ENCODE measurements around the gene PYGB.
"Not testable (repeated sequence)": the region's sequence is repeated elsewhere in the genome, so short reads cannot be mapped to it uniquely, and the experiment has no call there.

Gene PYGB

DNA sequence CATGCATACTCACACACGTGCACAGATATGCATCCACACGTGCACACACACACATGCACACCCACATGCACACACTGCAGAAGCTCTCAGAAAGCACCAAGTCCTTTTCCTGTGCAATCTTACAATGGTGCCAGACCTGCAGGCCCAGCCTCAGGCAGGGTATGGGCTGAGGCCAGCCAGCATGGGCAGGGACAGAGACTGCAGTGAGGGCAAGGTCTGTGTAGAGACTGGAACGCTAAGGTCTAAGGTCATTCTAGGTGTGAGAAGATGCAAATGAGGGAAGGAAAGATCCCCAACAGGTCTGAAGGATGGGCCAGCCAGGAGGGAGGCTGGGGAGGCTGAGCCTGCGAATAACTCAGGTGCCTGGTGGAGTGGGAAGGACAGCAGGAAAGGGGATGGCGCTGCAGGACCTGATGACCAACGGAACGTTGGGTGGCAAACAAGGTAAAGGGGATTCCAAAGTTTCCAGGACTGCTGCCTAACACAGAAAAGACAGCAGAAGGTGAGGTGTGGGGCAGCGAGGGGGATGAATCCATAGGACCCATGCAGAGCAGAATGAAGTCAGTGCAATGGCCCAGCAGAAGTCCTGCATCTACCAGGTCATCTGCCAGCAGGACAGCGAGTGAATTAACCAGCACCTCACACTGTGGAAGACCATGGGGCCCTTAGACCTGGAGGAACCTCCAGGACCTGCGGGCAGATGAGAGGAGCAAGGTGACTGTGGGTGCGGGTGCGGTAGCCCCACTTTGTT, 75.8 kb downstream of the PYGB start:
- TF ChIP-seq, protein P1, sequence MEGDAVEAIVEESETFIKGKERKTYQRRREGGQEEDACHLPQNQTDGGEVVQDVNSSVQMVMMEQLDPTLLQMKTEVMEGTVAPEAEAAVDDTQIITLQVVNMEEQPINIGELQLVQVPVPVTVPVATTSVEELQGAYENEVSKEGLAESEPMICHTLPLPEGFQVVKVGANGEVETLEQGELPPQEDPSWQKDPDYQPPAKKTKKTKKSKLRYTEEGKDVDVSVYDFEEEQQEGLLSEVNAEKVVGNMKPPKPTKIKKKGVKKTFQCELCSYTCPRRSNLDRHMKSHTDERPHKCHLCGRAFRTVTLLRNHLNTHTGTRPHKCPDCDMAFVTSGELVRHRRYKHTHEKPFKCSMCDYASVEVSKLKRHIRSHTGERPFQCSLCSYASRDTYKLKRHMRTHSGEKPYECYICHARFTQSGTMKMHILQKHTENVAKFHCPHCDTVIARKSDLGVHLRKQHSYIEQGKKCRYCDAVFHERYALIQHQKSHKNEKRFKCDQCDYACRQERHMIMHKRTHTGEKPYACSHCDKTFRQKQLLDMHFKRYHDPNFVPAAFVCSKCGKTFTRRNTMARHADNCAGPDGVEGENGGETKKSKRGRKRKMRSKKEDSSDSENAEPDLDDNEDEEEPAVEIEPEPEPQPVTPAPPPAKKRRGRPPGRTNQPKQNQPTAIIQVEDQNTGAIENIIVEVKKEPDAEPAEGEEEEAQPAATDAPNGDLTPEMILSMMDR (conservative IDR thresholded peaks at IDR 0.05; ENCODE audit: low read depth, low read length) = no peak
- DNase-seq (ENCODE audit: low read depth) = no peak

GRCh38 chr20:25324412-25324811, 76.5 kb downstream of the PYGB start:
- TF ChIP-seq, protein P1 (conservative IDR thresholded peaks at IDR 0.05; ENCODE audit: low read depth, low read length) = no peak
- H3K4me3 ChIP-seq (ENCODE audit: low read depth, low read length) = no peak overlapping the region
- DNase-seq (ENCODE audit: low read depth) = no peak

More for the DNA sequence above, 75.8 kb downstream of the PYGB start:
- no peak overlapping the region for H3K4me3 ChIP-seq (ENCODE audit: low read depth, low read length)

DNA sequence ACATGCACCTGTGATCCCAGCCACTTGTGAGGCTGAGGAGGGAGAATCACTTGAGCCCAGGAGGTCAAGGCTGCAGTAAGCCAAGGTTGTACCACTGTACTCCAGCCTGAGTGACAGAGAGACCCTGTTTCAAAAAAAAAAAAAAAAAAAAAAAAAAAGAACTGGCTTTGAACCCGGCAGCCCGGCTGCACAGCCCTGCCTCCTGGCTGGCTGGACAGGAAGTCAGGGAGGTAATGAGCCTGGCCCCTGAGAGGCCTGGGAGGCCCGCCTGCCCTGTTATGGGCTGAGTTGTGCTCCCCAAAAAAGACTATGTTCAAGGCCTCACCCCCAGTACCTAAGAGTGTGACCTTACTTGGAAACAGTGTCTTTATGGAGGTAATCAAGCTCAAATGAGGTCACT, 77.2 kb downstream of the PYGB start:
- DNase-seq (ENCODE audit: low read depth) = no peak
- no peak overlapping the region for H3K4me3 ChIP-seq (ENCODE audit: low read depth, low read length)
- TF ChIP-seq, protein P1 (conservative IDR thresholded peaks at IDR 0.05; ENCODE audit: low read depth, low read length) = no peak

GRCh38 chr20:25325997-25326396, 78.1 kb downstream of the PYGB start:
- no peak overlapping the region for H3K4me3 ChIP-seq (ENCODE audit: low read depth, low read length)
- DNase-seq (ENCODE audit: low read depth) = no peak
- TF ChIP-seq, protein P1 (conservative IDR thresholded peaks at IDR 0.05; ENCODE audit: low read depth, low read length) = no peak

DNA sequence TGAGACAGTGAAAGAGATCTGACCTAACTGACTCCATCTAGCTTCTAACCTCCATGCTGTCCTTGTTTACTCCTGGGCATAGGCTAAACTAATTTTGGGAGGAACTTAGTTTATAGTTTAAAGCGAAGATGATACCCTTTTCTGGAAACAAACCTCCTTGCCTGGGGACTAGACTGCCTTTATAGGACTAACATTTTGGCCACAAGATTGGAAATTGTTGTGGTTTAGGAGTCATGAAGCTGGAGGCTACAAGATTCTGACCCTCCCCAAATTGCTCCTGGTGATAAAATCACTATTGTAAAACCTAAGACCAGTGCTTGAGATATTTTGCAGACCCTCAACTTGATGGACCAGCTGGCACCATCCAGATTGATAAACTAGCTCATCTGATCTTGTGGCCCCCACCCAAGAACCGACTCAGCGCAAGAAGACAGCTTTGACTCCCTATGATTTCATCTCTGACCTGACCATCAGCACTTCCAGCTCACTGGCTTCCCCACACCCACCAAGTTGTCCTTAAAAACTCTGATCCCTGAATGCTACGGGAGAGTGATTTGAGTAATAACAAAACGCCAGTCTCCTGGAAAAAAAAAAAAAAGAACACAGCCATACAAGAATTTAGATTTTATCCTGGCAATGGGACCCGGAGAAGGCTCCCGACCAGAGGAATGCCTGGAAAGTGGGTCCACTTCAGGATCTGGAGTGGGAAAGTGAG, 79.8 kb downstream of the PYGB start:
- TF ChIP-seq, protein P1 (conservative IDR thresholded peaks at IDR 0.05; ENCODE audit: low read depth, low read length) = no peak
- no peak overlapping the region for H3K4me3 ChIP-seq (ENCODE audit: low read depth, low read length)
- no peak for DNase-seq (ENCODE audit: low read depth)

DNA sequence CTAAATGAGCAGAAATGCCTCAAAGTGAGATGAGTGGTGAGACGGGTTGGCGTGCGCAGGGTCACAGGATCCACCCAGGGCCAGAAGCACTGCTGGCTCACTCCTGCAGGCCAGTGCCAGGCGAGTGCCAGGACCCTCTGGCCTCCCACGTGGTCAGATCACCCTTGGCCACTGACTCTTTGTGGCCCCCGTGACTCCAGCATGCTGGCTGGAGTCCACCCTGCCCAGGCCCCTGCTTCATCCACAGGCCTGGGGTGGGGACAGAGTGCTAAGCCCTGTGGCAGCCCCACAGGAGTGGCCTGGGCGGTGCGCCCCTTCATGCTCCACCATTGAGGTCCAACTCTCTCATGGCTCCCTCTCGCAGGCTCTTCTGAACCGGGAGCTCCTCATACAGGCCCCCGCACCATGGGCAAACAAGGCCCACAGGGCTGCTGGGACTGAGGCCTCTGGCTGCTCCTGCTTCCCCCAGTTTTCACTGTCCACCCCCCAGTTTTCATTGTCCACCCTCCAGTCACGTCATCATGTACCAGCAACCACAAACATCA, 81.1 kb downstream of the PYGB start:
- H3K4me3 ChIP-seq (ENCODE audit: low read depth, low read length) = no peak overlapping the region
- DNase-seq (ENCODE audit: low read depth) = no peak
- TF ChIP-seq, protein P1 (conservative IDR thresholded peaks at IDR 0.05; ENCODE audit: low read depth, low read length) = no peak

DNA sequence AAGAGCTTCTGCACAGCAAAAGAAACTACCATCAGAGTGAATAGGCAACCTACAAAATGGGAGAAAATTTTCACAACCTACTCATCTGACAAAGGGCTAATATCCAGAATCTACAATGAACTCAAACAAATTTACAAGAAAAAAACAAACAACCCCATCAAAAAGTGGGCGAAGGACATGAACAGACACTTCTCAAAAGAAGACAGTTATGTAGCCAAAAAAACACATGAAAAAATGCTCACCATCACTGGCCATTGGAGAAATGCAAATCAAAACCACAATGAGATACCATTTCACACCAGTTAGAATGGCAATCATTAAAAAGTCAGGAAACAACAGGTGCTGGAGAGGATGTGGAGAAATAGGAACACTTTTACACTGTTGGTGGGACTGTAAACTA, 87.1 kb downstream of the PYGB start:
- DNase-seq (ENCODE audit: low read depth); H3K4me3 ChIP-seq (ENCODE audit: low read depth, low read length): not testable (repeated sequence)
